B cell (primary cell): Measurements from ENCODE around the gene OPN5. TPM values are rescaled to one million over a fixed set of nuclear protein-coding genes. Genes with fewer than 3 reads are reported as not detected.

Experiments
- ATAC-seq: fragments of 200-7000 bp; cut with Tn5 transposase; one replicate; pipeline ENCODE4 v1.10.0; 2021; ENCODE audit warnings: low read depth, mild to moderate bottlenecking, moderate number of reproducible peaks, moderate library complexity
- CTCF ChIA-PET: fragments of 350-600 bp; sonication (Branson Sonifier 250); formaldehyde crosslinking; loops from one replicate; lab custom pipeline; 2021; ENCODE audit warnings: antibody characterized with exemption, inconsistent platforms; lab: Charles Lee
- POLR2A ChIA-PET: fragments of 350-600 bp; sonication (Branson Sonifier 250); formaldehyde crosslinking; loops from one replicate; lab custom pipeline; 2021; ENCODE audit warnings: antibody characterized with exemption; lab: Charles Lee
- DNase-seq: peaks from one replicate; pipeline ENCODE4 v3.0.0; 2013
- H2AFZ ChIP-seq: 2 replicates; pipeline ENCODE4 v1.6.1; 2012; ENCODE audit warnings: mild to moderate bottlenecking, low read depth, low read length; ENCODE audit not compliant: insufficient read depth, poor library complexity, severe bottlenecking
- H3K27ac ChIP-seq, 2 donors: 1 replicate in 1 of 2; 2 replicates in 1 of 2; pipeline ENCODE4 v1.5.1; 2012 to 2013; ENCODE audit warnings: low read length in 2 of 2, mild to moderate bottlenecking in 2 of 2, moderate library complexity in 1 of 2
- H3K27me3 ChIP-seq, 4 experiments: fragments of 200-600 bp in 1 of 4; sonication (generic) in 1 of 4; replicated peaks in 1 of 4; 1 replicate in 2 of 4; 2 replicates in 2 of 4; pipeline versions ENCODE4 v1.6.1 to v1.7.0; 2013 to 2016; ENCODE audit warnings: low read length in 3 of 4, mild to moderate bottlenecking in 2 of 4, mixed read lengths in 1 of 4, moderate library complexity in 1 of 4; ENCODE audit not compliant: insufficient read depth in 4 of 4, control insufficient read depth in 3 of 4; ENCODE audit errors: control extremely low read depth in 1 of 4
- H3K36me3 ChIP-seq, 2 experiments: replicated peaks in 1 of 2; 1 replicate in 1 of 2; 2 replicates in 1 of 2; pipeline versions ENCODE4 v1.6.1 to v1.7.1; 2013; ENCODE audit warnings: low read length in 1 of 2; ENCODE audit not compliant: insufficient read depth in 2 of 2, control insufficient read depth in 1 of 2; ENCODE audit errors: control extremely low read depth in 1 of 2, extremely low read depth in 1 of 2
- H3K4me1 ChIP-seq, 2 donors: fragments of 200-600 bp in 1 of 2; sonication (generic) in 1 of 2; 1 replicate in 1 of 2; 2 replicates in 1 of 2; pipeline versions ENCODE4 v1.5.1 to v1.6.1; 2013 to 2017; ENCODE audit warnings: low read length in 2 of 2; ENCODE audit not compliant: control insufficient read depth in 2 of 2, insufficient read depth in 2 of 2
- H3K4me2 ChIP-seq: replicated peaks from 2 replicates; pipeline ENCODE3; 2012; ENCODE audit warnings: mild to moderate bottlenecking, low read depth, low read length; ENCODE audit not compliant: poor library complexity, severe bottlenecking
- H3K4me3 ChIP-seq, 5 experiments: fragments of 200-600 bp in 1 of 5; sonication (generic) in 1 of 5; 1 replicate in 3 of 5; 2 replicates in 2 of 5; pipeline versions ENCODE4 v1.5.1 to v1.7.0; 2011 to 2016; ENCODE audit warnings: low read length in 4 of 5, mild to moderate bottlenecking in 4 of 5, low read depth in 2 of 5, control low read depth in 1 of 5, moderate library complexity in 1 of 5; ENCODE audit not compliant: insufficient read depth in 1 of 5; ENCODE audit errors: control extremely low read depth in 1 of 5, extremely low read depth in 1 of 5
- H3K79me2 ChIP-seq: fragments of 200-600 bp; sonication (generic); one replicate; pipeline ENCODE4 v1.6.0; 2016; ENCODE audit warnings: low read length; ENCODE audit not compliant: control insufficient read depth, insufficient read depth
- H3K9ac ChIP-seq: fragments of 200-600 bp; sonication (generic); 2 replicates; pipeline ENCODE4 v1.6.1; 2017; ENCODE audit warnings: mild to moderate bottlenecking, low read length, moderate library complexity
- H3K9me3 ChIP-seq, 3 donors: one replicate each; pipeline versions ENCODE4 v1.6.1 to v1.7.1; 2013; ENCODE audit warnings: low read length in 2 of 3; ENCODE audit not compliant: control insufficient read depth in 2 of 3, insufficient read depth in 1 of 3; ENCODE audit errors: control extremely low read depth in 1 of 3
- H4K20me1 ChIP-seq: 2 replicates; pipeline ENCODE4 v1.6.0; 2012; ENCODE audit warnings: mild to moderate bottlenecking, low read length; ENCODE audit not compliant: insufficient read depth, control insufficient read depth, poor library complexity, severe bottlenecking
- H3K27ac Mint-ChIP-seq: one replicate; pipeline ENCODE4 v1.8.0; 2021; ENCODE audit warnings: mixed read lengths
- H3K27me3 Mint-ChIP-seq: one replicate; pipeline ENCODE4 v1.8.0; 2021; ENCODE audit warnings: mixed read lengths
- H3K4me1 Mint-ChIP-seq: one replicate; pipeline ENCODE4 v1.8.0; 2021; ENCODE audit warnings: mixed read lengths
- H3K4me3 Mint-ChIP-seq: one replicate; pipeline ENCODE4 v1.8.0; 2021; ENCODE audit warnings: mixed read lengths
- H3K9me3 Mint-ChIP-seq: one replicate; pipeline ENCODE4 v1.8.0; 2022; ENCODE audit warnings: mixed read lengths; ENCODE audit not compliant: insufficient read depth
- CTCF ChIP-seq: fragments of 200-600 bp; IDR thresholded peaks from one replicate; pipeline ENCODE4 v1.8.0; 2022; ENCODE audit warnings: antibody characterized with exemption, mild to moderate bottlenecking
- EZH2 ChIP-seq: IDR thresholded peaks from 2 replicates; pipeline ENCODE4 v1.6.1; 2012; ENCODE audit warnings: borderline replicate concordance, low read depth, mild to moderate bottlenecking, moderate library complexity, low read length; ENCODE audit not compliant: insufficient read depth, poor library complexity, severe bottlenecking
- WGBS: methylation state at CpG from one replicate; pipeline ENCODE4 v1.1.5; 2013; ENCODE audit warnings: missing lambda C conversion rate; ENCODE audit not compliant: insufficient coverage; 5-methylcytosine and 5-hydroxymethylcytosine counted together
- intact Hi-C: fragments of 100-400 bp; cut with micrococcal nuclease; formaldehyde crosslinking; loops from one replicate; pipeline ENCODE4 v1.10.0; 2022
- polyA plus RNA-seq: library from polyadenylated mRNA; depleted of rRNA; stranded (reverse); fragments of >200 nt; gene quantifications from 2 replicates; pipeline ENCODE4 v1.2.3, GENCODE V29; 2012
- total RNA-seq, 2 donors: library from RNA; stranded (reverse); fragments of 120-200 nt in 1 of 2; gene quantifications; 1 replicate in 1 of 2; 2 replicates in 1 of 2; pipeline versions ENCODE4 v1.2.3 to v1.2.4, GENCODE V29; 2013 to 2022

The OPN5 gene
- total and polyA plus RNA-seq, 2 donors (not counting 1 experiment from before 2014, with no cell fraction given), result not detected

GRCh38 chr6:47737406-47737805 is 44.4 kb upstream of the OPN5 start:
- Mint-ChIP-seq H3K27me3 (peaks cover 8% of the 10 kb centered on the region), H3K4me1 (no peaks in the 10 kb centered on the region), H3K27ac (no peak overlapping the region), H3K4me3 (no peak overlapping the region), H3K9me3 (no peaks in the 10 kb centered on the region)
- ATAC-seq (no peak), DNase-seq (no peak)
- Histone ChIP-seq H3K27me3 (no peaks in the 10 kb centered on the region), H3K36me3 (no peaks in the 10 kb centered on the region), H3K4me1 (no peaks in the 10 kb centered on the region), H3K4me2 (no peak overlapping the region), H3K9ac (no peak overlapping the region), H3K79me2 (no peaks in the 10 kb centered on the region), H3K4me3 (no peak overlapping the region), H2AFZ (no peak overlapping the region), H3K27ac (no peak overlapping the region), H4K20me1 (no peaks in the 10 kb centered on the region), H3K9me3 (no peaks in the 10 kb centered on the region)
- WGBS, result 88% methylated on average over 2 of the region's 2 CpGs
- intact Hi-C loops, result no loop called here
- TF ChIP-seq CTCF (no peak), EZH2 (no peak)
- ChIA-PET POLR2A (no interaction called here), CTCF (no interaction called here)

GRCh38 chr6:47740714-47741113 is 41.1 kb upstream of the OPN5 start:
- intact Hi-C loops, result no loop called here
- H4K20me1 ChIP-seq, result no peaks in the 10 kb centered on the region
- no peaks in the 10 kb centered on the region for H3K4me1 ChIP-seq
- Mint-ChIP-seq H3K4me1 (no peaks in the 10 kb centered on the region), H3K9me3 (no peaks in the 10 kb centered on the region), H3K27ac (no peak overlapping the region), H3K27me3 (peaks cover 3% of the 10 kb centered on the region), H3K4me3 (no peak overlapping the region)
- TF ChIP-seq CTCF (no peak), EZH2 (no peak)
- DNase-seq (no peak), ATAC-seq (no peak)
- no peak overlapping the region for H2AFZ ChIP-seq
- H3K79me2 ChIP-seq, result no peaks in the 10 kb centered on the region
- no peaks in the 10 kb centered on the region for H3K9me3 ChIP-seq
- H3K4me2 ChIP-seq, result no peak overlapping the region
- H3K36me3 ChIP-seq, result no peaks in the 10 kb centered on the region
- H3K9ac ChIP-seq, result no peak overlapping the region
- ChIA-PET POLR2A (no interaction called here), CTCF (no interaction called here)
- H3K4me3 ChIP-seq, result no peak overlapping the region
- H3K27ac ChIP-seq, result no peak overlapping the region
- H3K27me3 ChIP-seq, result no peaks in the 10 kb centered on the region
- no CpG with 5 or more reads among the region's 1 CpG for WGBS
